Activated CD4-positive, alpha-beta T cell treated with anti-CD3 and anti-CD28 coated beads, Interleukin-2, Interleukin-6, amounts not matched to agents 100 ng/mL and 50 ng/mL, durations not matched to agents 16 hours and 8 hours (primary cell): ENCODE results near the gene PAQR6.

Experiments
- DNase-seq: peaks from one replicate; pipeline ENCODE4 v3.0.0-alpha.2; 2020

Gene PAQR6

DNA sequence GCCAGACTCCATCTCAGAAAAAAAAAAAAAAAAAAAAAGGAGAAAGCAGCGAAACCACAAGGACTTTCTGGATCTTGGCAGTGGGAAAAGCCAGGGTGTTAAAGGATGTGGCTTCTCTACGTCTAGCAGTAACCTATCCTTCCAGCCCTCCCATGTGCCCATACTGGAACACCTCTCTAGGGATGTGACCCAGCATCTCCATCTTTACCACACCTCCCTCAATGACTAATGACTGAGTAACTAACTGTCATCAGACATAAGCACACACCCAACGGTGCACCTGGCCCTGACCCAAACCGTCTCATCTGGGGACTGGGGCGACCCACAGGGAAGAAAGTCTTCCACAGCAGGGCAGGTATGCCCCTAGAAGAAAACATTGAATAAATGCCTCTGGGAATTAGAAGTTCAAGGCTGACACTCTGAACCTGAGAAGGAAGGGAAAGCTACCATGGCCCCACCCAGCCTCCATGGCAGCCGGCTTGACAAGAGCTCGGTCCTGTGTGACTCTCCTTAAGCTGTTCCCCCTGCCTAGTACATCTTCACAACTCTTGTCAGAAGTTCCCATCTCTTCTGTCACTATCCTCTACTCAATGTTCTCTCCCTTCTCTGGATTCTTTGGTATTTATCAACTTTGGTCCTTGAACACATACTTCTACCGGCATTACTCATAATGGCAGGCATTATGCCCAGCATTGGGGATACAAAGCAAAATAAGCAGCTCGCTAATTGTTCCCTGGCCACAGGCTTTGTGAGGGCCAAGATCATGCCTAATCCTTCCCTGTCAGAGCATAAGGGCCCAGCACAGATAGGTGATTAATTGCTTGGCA is 14.8 kb upstream of the PAQR6 start:
- DNase-seq, result no peak

DNA sequence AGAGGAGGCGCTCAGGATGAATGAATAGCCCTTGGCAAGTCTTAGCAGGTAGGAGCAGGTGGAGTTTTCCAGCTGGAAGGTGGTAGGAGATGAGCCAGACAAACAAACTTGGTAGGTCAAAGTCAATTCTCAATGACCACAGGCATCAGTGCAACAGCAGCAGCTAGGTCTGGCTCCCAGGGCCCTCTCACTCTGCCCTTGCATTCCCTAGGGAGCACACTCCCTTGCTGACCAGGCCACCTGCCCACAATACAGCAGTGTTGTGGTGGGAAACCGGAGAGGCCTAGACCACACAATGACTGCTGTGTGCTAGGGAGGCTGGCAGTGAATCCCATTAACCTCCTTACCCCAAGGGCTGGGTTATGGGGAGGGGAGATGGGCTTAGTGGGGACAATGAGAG is 13.0 kb upstream of the PAQR6 start:
- DNase-seq, result no peak

DNA sequence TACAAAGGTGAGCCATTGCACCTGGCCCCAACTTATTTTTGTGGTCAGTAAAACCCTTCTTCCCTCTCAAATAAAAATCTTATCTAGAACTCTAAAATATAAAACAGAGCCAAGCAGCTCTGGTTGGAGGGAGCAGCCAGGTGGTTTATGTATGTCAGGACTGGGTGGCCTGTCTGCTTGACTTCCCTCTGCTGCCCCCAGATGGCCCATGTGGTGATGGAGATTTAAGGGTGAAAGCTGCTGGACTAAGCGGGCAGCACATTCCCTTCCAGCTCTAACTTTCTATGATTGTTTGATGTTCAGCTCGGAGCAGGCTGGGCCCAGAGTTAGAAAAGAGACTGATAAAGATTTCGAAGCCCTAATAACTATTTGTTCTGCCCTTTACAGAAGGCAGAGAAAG is 11.9 kb upstream of the PAQR6 start:
- no peak for DNase-seq

DNA sequence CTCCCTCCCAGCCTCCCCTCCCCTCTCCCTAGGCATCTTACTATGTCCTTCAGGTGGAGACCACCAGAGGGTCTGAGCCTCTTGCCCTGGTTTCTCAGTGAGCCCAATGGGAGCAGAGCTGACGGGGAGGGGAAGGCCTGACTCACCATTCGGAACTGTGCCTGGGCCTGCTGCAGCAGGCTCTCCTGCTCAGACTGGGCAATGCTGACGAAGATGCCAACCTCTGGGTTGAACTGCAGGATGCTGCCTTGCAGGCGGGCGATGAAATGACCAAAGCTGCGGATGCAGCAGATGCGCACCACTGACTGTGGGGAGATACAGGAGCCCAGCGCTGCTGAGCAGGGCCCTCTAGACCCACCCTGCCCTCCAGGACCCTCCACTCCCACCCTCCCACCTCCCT is 11.0 kb upstream of the PAQR6 start:
- DNase-seq, result no peak

DNA sequence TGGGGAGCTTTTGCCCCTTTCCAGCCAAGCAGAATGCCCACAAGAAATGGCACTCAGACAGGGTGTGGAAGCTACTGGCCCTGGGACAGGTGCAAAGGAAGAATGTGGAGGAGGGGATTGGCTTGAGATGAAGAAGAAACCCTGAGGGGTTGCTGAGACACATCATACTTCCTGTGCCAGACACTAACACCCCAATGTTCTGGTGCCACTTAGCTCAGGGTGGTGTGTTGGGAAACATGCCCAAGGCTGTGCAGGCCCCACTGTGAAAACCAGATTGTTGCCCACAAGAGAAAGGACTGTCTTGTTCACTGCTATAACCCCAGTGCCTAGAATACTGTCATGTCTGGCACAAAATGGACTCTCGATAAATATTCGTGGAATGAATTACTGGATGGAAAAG is 9.9 kb upstream of the PAQR6 start:
- DNase-seq, result no peak

DNA sequence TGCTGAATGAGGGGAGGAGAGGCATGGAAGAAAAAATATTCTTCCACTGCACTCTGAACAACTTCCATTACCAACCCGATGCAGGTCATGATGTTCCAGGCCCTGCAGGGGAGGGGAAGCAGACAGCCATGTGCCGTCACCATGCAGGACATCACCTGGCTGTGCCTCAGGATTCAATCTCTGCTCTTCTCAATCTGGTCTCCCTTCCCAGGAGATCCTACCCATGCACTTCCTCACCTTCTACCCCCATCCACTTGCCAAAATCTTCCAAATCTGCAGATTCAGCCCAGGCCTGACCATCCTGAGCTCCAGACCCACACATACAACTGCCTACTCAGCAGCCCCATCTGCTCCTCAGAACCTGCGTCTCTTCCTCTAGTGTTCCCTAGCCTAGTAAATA is 5.8 kb upstream of the PAQR6 start:
- DNase-seq, result no peak

DNA sequence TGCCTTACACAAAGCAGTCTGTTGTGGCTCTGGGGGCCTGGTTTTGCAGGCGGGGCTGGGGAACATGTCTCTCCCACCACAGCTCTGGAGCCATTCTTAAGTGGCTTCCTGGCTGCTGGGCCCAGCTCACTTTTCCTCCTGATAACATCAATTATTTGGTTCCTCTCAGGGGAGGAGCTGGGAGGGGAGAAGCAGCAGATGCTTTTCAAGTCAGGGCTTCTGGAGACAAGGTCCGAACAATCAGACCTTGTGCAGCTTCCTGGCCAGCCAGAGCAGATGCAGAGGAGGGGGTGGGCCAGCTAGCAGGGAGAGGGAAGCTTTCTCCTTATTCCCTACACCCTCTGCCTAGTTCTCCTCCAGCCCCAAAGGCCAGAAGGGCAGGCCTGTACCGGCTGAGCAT is 3.7 kb upstream of the PAQR6 start:
- DNase-seq, result no peak

DNA sequence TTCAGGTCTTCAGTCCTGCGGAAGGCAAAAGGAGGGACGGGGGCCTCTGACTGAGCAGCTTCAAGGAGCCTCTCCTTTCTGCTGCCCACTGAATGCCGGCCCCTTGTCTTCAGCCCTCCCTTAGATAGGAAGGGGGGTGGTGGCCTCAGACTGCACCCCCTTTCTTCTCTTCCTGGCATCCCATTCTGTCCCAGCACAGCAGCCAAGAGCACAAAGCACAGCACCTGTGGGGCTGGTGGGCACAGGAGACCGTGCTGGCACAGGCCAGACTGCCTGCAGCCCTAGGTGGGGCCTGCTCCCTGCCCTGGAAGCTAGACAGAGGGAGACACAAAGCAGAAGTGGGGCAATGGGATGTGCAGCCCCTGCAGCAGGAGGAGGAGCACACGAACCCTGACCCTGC is 1.7 kb upstream of the PAQR6 start:
- DNase-seq, result no peak

DNA sequence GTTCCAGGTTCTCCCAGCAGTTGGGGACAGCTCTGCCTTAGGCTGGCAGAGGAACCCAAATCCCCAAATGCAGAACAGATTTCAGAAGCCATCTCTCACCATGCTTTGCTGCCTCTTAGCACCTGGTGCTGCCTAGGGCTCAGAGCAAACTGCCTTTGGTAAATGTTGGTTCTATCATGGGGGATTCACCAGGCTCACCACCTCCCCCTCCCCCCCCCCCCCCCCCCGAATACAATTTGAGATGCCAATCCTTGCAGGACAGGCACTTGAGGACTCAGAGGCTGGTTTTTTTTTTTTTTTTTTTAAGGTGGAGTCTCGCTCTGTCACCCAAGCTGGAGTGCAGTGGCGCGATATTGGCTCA is 447 bp upstream of the PAQR6 start:
- no peak for DNase-seq

DNA sequence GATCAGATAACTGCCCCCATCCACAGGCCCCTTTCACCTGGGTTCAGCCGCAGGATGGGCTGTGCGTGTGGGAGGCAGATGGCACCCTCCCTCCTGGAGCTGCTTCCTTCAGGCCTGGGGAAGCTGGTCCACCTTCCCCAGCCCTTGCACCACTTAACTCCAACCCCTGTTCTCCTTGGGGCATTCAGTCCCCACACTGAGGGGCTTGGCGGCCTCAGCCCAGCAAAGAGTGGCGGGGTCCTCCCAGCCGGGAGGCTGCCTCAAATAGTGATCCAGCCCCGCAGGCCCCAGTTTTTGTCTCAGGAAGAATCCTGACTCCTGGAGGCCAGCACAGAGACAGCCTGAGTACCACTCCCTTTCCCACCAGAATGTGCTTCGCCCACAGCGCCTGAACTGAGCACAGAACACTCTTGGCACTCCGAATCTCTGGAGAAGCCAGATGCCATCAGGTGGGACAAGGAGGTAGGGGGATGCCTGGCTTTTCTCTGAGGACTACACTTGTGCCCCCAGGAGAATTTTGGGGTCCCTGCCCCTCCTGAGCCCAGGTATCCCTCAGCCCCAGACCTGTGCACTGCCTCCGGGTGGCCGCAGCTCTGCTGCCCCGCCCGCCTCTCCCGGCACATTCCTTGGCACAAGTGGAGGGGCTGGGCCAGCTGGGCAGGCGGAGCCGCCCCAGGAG is 936 bp downstream of the PAQR6 start:
- DNase-seq, result no peak

DNA sequence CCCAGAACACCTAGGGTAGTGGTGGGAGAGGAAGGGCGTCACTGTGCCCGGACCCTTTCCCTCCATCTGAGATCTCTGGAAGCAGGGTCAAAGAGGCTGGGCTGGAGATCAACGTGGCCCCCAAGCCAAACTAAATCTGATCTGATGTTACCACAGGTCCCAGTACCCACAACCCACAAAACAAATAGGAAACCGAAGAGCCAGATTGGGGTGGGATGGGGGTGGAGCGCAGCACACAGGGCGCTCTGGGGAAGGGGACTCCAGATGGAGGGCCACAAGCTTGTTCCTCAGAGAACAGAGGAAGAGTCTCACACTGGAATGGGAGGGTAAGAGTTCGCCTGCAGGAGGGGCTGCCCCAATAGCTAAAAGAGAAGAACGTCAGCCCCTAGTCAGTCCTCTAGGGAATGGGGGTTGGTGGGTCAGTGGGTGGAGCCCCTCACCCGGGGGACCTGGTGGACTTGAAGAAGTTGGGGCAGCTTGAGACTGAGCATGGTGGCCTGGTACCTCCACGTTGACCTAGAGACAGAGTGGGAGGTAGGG is 1.5 kb downstream of the PAQR6 start:
- no peak for DNase-seq

DNA sequence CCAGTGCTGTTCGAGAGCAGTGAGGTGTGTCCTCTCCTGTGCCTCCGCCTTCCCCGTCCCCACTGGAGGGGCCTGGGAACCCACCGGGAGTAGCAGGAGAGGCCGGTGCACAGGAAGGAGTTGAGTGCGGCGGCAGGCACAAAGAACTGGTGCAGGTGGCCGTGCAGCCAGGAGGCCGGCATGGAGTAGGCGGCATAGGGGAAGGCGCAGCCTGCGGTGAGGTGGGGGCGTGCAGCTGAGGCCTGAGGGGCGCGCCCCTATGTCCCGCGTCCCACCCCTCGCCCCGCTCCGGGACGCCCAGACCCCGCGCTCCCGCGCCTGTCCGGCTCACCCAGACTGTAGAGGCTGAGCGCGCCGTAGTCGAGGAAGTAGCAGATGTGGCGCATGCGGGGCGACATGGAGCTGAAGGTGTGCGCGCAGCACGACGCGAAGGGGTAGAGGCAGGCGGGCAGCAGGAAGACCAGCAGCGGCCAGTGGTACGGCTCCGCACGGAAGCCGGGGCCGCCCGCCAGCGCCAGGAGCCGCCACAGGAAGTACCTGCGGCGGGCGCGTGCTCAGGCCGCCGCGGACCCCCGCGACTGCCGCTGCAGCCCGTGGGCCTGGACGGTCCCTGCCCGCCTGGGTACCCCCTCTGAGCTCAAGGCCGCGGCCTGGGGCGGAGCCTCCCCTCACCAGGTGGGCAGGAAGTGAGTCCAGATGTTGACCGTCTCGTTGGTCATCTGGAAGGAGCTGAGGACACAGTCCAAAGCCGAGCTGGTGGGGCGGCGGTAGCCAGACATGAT is 2.2 kb downstream of the PAQR6 start:
- peak; percentile 44 for DNase-seq

DNA sequence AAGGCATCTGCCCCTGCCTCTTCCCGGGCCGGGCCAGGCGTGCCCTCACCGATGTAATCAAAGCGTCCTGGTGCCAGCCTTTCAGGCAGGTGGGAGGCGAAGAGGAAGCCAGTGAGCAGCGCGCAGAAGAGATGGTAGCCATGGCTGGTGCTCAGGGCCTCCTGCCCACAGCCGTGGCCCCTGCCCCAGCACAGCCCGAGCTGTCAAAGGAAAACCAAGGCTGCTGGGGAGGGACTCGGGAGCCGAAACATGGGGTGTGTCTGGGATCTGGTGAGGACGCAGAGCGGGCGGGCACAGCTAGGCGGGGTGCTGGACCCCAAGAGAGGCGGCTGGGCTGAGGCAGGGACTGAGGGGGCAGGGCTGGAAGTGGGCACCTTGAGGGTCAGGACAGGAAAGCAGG is 3.1 kb downstream of the PAQR6 start:
- no peak for DNase-seq

DNA sequence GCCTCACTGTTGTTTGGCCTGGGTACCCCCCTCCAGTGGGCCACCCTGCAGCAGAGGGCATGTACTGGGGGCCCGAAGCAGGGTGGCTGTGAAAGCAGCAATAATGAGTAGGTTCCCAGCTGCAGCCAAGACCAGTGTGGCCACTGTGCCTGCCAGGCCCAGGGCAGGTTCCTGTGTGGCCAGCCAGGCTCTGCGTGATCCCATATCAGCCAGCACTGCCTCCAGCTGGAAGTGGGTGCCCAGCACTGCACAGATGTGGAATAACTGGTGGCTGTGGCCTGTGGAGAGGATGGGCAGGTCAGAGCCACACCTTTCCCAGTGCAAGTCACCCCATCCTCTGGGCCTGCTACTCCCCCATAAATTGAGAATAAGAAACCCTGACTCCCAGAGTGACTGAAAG is 3.7 kb downstream of the PAQR6 start:
- no peak for DNase-seq

DNA sequence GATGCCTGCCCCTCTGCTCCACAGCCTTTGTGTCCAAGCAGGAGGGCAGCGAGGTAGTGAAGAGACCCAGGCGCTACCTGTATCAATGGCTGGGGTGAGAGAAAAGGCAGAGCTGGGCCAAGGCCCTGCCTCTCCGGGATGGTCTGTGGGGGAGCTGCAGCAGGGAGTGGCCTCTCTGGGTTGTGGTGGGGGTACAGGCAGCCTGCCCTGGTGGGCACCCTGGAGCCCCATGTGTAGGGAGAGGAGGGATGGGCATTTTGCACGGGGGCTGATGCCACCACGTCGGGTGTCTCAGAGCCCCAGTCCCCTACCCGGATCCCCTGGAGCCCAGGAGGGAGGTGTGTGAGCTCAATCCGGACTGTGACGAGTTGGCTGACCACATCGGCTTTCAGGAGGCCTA is 5.1 kb downstream of the PAQR6 start:
- DNase-seq, result no peak

DNA sequence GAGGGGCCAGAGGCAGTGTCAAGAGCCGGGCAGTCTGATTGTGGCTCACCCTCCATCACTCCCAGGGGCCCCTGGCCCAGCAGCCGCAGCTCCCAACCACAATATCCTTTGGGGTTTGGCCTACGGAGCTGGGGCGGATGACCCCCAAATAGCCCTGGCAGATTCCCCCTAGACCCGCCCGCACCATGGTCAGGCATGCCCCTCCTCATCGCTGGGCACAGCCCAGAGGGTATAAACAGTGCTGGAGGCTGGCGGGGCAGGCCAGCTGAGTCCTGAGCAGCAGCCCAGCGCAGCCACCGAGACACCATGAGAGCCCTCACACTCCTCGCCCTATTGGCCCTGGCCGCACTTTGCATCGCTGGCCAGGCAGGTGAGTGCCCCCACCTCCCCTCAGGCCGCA is 5.9 kb downstream of the PAQR6 start, which contains the start of gene BGLAP:
Gene BGLAP (plus strand): TSS at position 259 of the 400 bp plus-strand sequence. CDS start 48 bp downstream, at position 307.
- no peak for DNase-seq

DNA sequence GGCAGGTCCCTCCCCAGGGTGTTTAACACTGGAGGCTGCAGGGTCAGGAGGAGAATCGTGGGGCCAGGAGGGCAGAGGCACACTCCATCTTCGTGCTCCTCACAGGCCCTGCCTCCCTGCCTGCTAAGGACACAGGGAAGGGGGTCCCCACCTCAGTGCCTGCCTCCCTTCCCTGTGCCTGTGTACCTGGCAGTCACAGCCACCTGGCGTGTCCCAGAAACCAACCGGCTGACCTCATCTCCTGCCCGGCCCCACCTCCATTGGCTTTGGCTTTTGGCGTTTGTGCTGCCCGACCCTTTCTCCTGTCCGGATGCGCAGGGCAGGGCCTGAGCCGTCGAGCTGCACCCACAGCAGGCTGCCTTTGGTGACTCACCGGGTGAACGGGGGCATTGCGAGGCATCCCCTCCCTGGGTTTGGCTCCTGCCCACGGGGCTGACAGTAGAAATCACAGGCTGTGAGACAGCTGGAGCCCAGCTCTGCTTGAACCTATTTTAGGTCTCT is 6.5 kb downstream of the PAQR6 start:
- DNase-seq, result no peak

DNA sequence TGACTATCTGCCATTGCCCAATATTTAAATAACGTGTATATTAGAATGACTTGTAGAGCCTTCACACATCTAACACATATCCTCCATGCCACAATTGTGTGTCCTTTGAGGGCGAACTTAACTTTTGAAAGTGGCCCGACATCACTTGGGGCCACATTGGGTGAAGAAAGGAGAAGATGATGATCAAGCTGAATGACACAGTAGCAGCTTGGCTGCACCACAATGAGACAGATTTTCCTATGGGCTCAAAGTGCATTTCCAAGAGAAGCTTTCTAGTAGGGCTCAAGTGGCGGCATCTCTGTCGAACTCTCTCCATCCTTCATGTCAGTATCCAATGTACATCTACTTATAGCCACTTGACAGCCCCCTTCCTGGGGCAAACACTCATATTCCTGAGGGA is 9.6 kb downstream of the PAQR6 start:
- DNase-seq, result no peak

DNA sequence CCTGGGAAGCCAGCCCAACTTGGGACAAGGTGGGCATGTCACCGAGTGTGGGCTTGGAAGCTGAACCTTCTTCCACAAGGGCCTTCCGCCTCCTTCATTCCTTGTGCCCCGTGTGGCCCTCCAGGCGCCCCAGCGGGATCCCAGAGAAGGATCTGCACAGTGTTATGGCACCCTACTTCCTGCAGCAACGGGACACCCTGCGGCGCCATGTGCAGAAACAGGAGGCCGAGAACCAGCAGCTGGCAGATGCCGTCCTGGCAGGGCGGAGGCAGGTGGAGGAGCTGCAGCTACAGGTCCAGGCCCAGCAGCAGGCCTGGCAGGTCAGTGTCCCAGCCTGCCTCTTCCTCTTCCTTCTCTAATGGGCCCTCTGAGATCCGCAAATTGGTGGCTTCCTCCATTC is 11.7 kb downstream of the PAQR6 start:
- no peak for DNase-seq

DNA sequence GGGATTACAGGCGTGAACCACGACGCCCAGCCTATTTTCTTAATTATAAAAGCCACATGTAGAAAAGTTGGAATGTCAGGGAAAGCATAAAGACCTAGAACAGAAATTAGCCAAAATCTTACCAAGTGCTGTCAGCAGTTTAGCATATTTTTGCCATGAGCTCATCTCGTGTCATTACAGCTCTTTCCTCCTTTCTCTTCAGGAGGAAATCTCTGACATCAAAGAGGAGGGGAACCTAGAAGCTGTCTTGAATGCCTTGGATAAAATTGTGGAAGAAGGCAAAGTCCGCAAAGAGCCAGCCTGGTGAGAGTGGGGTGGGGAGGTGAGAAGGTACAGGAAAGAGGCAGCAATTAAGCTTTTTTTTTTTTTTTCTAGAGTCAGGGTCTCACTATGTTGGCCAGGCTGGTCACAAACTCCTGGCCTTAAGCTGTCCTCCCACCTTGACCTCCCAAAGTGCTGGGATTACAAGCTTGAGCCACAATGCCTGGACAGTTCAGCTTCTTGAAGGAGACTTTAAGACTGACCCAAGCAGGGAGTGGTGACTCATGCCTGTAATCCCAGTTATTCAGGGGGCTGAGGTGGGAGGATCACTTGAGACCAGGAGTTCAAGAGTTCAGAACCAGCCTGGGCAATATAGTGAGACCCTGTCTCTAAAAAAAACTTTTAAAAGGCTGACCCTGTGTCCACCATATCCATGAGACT is 14.3 kb downstream of the PAQR6 start:
- no peak for DNase-seq

DNA sequence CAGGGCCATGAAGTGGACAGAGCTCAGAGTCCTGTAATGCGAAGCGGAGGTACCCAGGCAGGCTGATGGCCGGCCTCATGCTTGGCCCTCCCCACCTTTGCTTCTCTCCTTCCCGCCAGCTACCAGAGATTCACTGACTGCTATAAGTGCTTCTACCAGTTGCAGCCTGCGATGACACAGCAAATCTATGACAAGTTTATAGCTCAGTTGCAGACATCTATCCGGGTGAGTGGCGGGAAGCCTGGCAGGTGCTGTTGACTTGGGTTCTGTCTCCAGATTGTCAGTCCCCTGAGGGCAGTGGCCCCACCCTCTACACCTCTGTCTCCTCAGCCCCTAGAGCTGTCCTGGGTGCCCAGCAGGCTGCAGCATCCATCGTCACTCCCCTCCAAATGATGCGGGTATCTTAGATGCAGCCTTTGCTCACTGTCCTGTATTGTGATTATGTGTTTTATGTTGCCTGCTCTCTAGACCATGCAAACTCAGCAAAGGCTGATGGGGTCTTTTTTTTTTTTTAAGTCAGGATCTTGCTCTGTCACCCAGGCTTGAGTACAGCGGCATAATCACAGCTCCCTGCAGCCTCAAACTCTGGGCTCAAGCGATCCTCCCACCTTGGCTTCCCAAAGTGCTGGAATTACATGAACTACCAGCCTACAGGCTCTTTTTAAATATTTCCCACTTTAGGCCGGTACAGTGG is 15.5 kb downstream of the PAQR6 start:
- no peak for DNase-seq

DNA sequence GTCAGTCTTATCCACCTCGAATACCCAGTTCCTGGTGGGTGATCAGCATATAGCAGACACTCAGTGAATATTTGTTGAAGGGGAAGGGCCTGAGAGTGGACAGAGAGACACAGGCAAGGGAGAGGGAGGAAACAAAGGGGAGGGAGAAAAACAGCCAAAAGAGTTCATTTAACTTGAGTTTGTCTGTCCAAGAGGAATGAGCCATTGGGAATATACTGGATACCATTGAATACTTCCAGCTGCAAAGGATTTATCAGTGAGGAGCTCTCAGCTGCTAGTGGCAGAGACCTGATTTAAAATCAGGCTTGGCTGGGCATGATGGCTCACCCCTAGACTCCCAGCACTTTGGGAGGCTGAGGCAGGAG is 17.4 kb downstream of the PAQR6 start:
- no peak for DNase-seq
